GM18861 (cell line): ENCODE measurements around the gene NELL1.

Experiments used
- ATAC-seq: cut with Tn5 transposase; IDR thresholded peaks from one replicate; pipeline ENCODE4 v1.9.1; 2021; ENCODE audit not compliant: unreplicated experiment

NELL1 gene

GRCh38 chr11:21545699-21546098 lies 876.3 kb downstream of the NELL1 start:
- ATAC-seq, result no peak

GRCh38 chr11:21546703-21547102 lies 877.3 kb downstream of the NELL1 start:
- ATAC-seq, result no peak

GRCh38 chr11:21552911-21553310 lies 883.5 kb downstream of the NELL1 start:
- ATAC-seq, result no peak

GRCh38 chr11:21553795-21554194 lies 884.4 kb downstream of the NELL1 start:
- no peak for ATAC-seq

- ATAC-seq, result no peak
Measured at GRCh38 chr11:21554284-21554683, 884.9 kb downstream of the NELL1 start.

- no peak for ATAC-seq
Measured at GRCh38 chr11:21556926-21557325, 887.5 kb downstream of the NELL1 start.

GRCh38 chr11:21560466-21560975 lies 891.1 kb downstream of the NELL1 start:
- no peak for ATAC-seq

- no peak for ATAC-seq
Measured at GRCh38 chr11:21561581-21561980, 892.2 kb downstream of the NELL1 start.

- ATAC-seq, result peak; percentile 62
Measured at GRCh38 chr11:21564095-21564494, 894.7 kb downstream of the NELL1 start.

GRCh38 chr11:21564833-21565682 lies 895.7 kb downstream of the NELL1 start:
- no peak for ATAC-seq

- ATAC-seq, result no peak
Measured at GRCh38 chr11:21566521-21567117, 897.2 kb downstream of the NELL1 start.

GRCh38 chr11:21567645-21568290 lies 898.4 kb downstream of the NELL1 start:
- ATAC-seq, result no peak

- no peak for ATAC-seq
Measured at GRCh38 chr11:21572210-21572609, 902.8 kb downstream of the NELL1 start.

- ATAC-seq, result no peak
Measured at GRCh38 chr11:21582791-21583190, 913.4 kb downstream of the NELL1 start.

- no peak for ATAC-seq
Measured at GRCh38 chr11:21588754-21589153, 919.4 kb downstream of the NELL1 start.

GRCh38 chr11:21602699-21603098 lies 933.3 kb downstream of the NELL1 start:
- ATAC-seq, result no peak

GRCh38 chr11:21603886-21604285 lies 934.5 kb downstream of the NELL1 start:
- no peak for ATAC-seq

GRCh38 chr11:21604564-21604963 lies 935.2 kb downstream of the NELL1 start:
- ATAC-seq, result no peak

- ATAC-seq, result no peak
Measured at GRCh38 chr11:21612326-21612725, 942.9 kb downstream of the NELL1 start.

- ATAC-seq, result no peak
Measured at GRCh38 chr11:21614961-21615360, 945.6 kb downstream of the NELL1 start.

GRCh38 chr11:21615955-21616371 lies 946.6 kb downstream of the NELL1 start:
- no peak for ATAC-seq

- ATAC-seq, result no peak
Measured at GRCh38 chr11:21622566-21622965, 953.2 kb downstream of the NELL1 start.
